ENCODE data around the gene ANKRD11. TPM values are rescaled to one million over a fixed set of nuclear protein-coding genes. Genes with fewer than 3 reads are reported as not detected.
"Not testable (repeated sequence)": the region's sequence is repeated elsewhere in the genome, so short reads cannot be mapped to it uniquely, and the experiment has no call there.

ANKRD11 gene
- total RNA-seq, 1 donor, result 97.4 TPM

- no peak for TF ChIP-seq CTCF (IDR thresholded peaks at IDR 0.05; ENCODE audit: extremely low read depth, low read depth, low read length)
- no peak overlapping the region for H2AFZ ChIP-seq (ENCODE audit: low read length)
- DNase-seq (ENCODE audit: insufficient read length, low spot score, missing footprints), result no peak
- no peaks in the 10 kb centered on the region for H3K9me3 ChIP-seq (ENCODE audit: low read depth, low read length)
- no peaks in the 10 kb centered on the region for H3K36me3 ChIP-seq (ENCODE audit: insufficient read depth, low read length)
- H3K4me1 ChIP-seq (ENCODE audit: insufficient read depth, low read length), result peaks cover 31% of the 10 kb centered on the region
- peaks cover 67% of the 10 kb centered on the region for H4K20me1 ChIP-seq (ENCODE audit: insufficient read depth, low read length)
- no peaks in the 10 kb centered on the region for H3K27me3 ChIP-seq (ENCODE audit: insufficient read depth, low read length)
- no peak overlapping the region for H3K4me3 ChIP-seq (ENCODE audit: insufficient read depth, low read length)
- H3K27ac ChIP-seq (ENCODE audit: low read depth, low read length), result peak overlapping the region; percentile 89
- H3K4me2 ChIP-seq (ENCODE audit: insufficient read depth, low read length), result peak overlapping the region; percentile 52
- H3K79me2 ChIP-seq (ENCODE audit: insufficient read depth, low read length), result peaks cover 97% of the 10 kb centered on the region
Observed at GRCh38 chr16:89334050-89334449, 156.3 kb downstream of the ANKRD11 start.

- H3K4me1 ChIP-seq (ENCODE audit: insufficient read depth, low read length), result peaks cover 32% of the 10 kb centered on the region
- H3K9me3 ChIP-seq (ENCODE audit: low read depth, low read length); H3K27me3 ChIP-seq (ENCODE audit: insufficient read depth, low read length); H3K4me3 ChIP-seq (ENCODE audit: insufficient read depth, low read length); H3K36me3 ChIP-seq (ENCODE audit: insufficient read depth, low read length); H2AFZ ChIP-seq (ENCODE audit: low read length): not testable (repeated sequence)
- peak overlapping the region; percentile 89 for H3K27ac ChIP-seq (ENCODE audit: low read depth, low read length)
- peaks cover 96% of the 10 kb centered on the region for H3K79me2 ChIP-seq (ENCODE audit: insufficient read depth, low read length)
- peak overlapping the region; percentile 52 for H3K4me2 ChIP-seq (ENCODE audit: insufficient read depth, low read length)
- peaks cover 64% of the 10 kb centered on the region for H4K20me1 ChIP-seq (ENCODE audit: insufficient read depth, low read length)
- DNase-seq (ENCODE audit: insufficient read length, low spot score, missing footprints), result peak; percentile 98
- TF ChIP-seq CTCF (IDR thresholded peaks at IDR 0.05; ENCODE audit: extremely low read depth, low read depth, low read length), result peak; percentile 68
Observed at GRCh38 chr16:89333401-89334001, 156.9 kb downstream of the ANKRD11 start.

GRCh38 chr16:89332902-89333245 is 157.5 kb downstream of the ANKRD11 start:
- no peaks in the 10 kb centered on the region for H3K36me3 ChIP-seq (ENCODE audit: insufficient read depth, low read length)
- H3K4me1 ChIP-seq (ENCODE audit: insufficient read depth, low read length), result peaks cover 32% of the 10 kb centered on the region
- H3K27me3 ChIP-seq (ENCODE audit: insufficient read depth, low read length), result no peaks in the 10 kb centered on the region
- H3K79me2 ChIP-seq (ENCODE audit: insufficient read depth, low read length), result peaks cover 96% of the 10 kb centered on the region
- H2AFZ ChIP-seq (ENCODE audit: low read length), result no peak overlapping the region
- H4K20me1 ChIP-seq (ENCODE audit: insufficient read depth, low read length), result peaks cover 62% of the 10 kb centered on the region
- no peak overlapping the region for H3K4me3 ChIP-seq (ENCODE audit: insufficient read depth, low read length)
- H3K4me2 ChIP-seq (ENCODE audit: insufficient read depth, low read length), result no peak overlapping the region
- TF ChIP-seq CTCF (IDR thresholded peaks at IDR 0.05; ENCODE audit: extremely low read depth, low read depth, low read length), result no peak
- H3K9me3 ChIP-seq (ENCODE audit: low read depth, low read length), result no peaks in the 10 kb centered on the region
- DNase-seq (ENCODE audit: insufficient read length, low spot score, missing footprints), result peak; percentile 64
- H3K27ac ChIP-seq (ENCODE audit: low read depth, low read length), result peak overlapping the region; percentile 89

- Histone ChIP-seq H3K79me2 (ENCODE audit: insufficient read depth, low read length) (peaks cover 96% of the 10 kb centered on the region), H3K4me2 (ENCODE audit: insufficient read depth, low read length) (no peak overlapping the region), H3K27ac (ENCODE audit: low read depth, low read length) (peak overlapping the region; percentile 89), H3K4me3 (ENCODE audit: insufficient read depth, low read length) (no peak overlapping the region), H3K9me3 (ENCODE audit: low read depth, low read length) (no peaks in the 10 kb centered on the region), H3K36me3 (ENCODE audit: insufficient read depth, low read length) (no peaks in the 10 kb centered on the region), H4K20me1 (ENCODE audit: insufficient read depth, low read length) (peaks cover 58% of the 10 kb centered on the region), H2AFZ (ENCODE audit: low read length) (no peak overlapping the region), H3K4me1 (ENCODE audit: insufficient read depth, low read length) (peaks cover 32% of the 10 kb centered on the region), H3K27me3 (ENCODE audit: insufficient read depth, low read length) (no peaks in the 10 kb centered on the region)
- no peak for TF ChIP-seq CTCF (IDR thresholded peaks at IDR 0.05; ENCODE audit: extremely low read depth, low read depth, low read length)
- peak; percentile 47 for DNase-seq (ENCODE audit: insufficient read length, low spot score, missing footprints)
Observed at GRCh38 chr16:89332243-89332901, 158.0 kb downstream of the ANKRD11 start.
